Neural cell (in vitro differentiated cells): ENCODE results near the gene CHRM5. TPM values are rescaled to one million over a fixed set of nuclear protein-coding genes. Genes with fewer than 3 reads are reported as not detected.
"Not testable (repeated sequence)": the region's sequence is repeated elsewhere in the genome, so short reads cannot be mapped to it uniquely, and the experiment has no call there.

Source experiments
- H2AFZ ChIP-seq: fragments of 200-600, 300-800 bp; sonication (generic), shearing (Covaris generic); 2 replicates; pipeline ENCODE4 v1.6.0; 2014; ENCODE audit warnings: low read depth, mild to moderate bottlenecking, antibody characterized with exemption, low read length, moderate library complexity
- H3F3A ChIP-seq: fragments of 200-600 bp; shearing (Covaris generic); 2 replicates; pipeline ENCODE4 v1.6.1; 2016; ENCODE audit warnings: mild to moderate bottlenecking, moderate library complexity, mixed read lengths, antibody characterized with exemption, low read length; ENCODE audit not compliant: insufficient read depth, poor library complexity, severe bottlenecking
- H3K27ac ChIP-seq: fragments of 200-600, 300-800 bp; sonication (generic), shearing (Covaris generic); 2 replicates; pipeline ENCODE4 v1.5.1; 2014; ENCODE audit warnings: mild to moderate bottlenecking, low read length, moderate library complexity
- H3K27me3 ChIP-seq: fragments of 300-800, 200-600 bp; sonication (generic), shearing (Covaris generic); 2 replicates; pipeline ENCODE4 v1.6.0; 2014; ENCODE audit warnings: mild to moderate bottlenecking, low read depth, low read length, moderate library complexity; ENCODE audit not compliant: insufficient read depth
- H3K36me3 ChIP-seq: fragments of 300-800, 200-600 bp; sonication (generic), shearing (Covaris generic); 2 replicates; pipeline ENCODE4 v1.5.1; 2014; ENCODE audit warnings: mild to moderate bottlenecking, antibody characterized with exemption, low read length, moderate library complexity; ENCODE audit not compliant: insufficient read depth
- H3K4me2 ChIP-seq: fragments of 300-800, 200-600 bp; sonication (generic), shearing (Covaris generic); 2 replicates; pipeline ENCODE4 v1.6.0; 2014; ENCODE audit warnings: mild to moderate bottlenecking, low read length
- H3K4me3 ChIP-seq: fragments of 300-800, 200-600 bp; sonication (generic), shearing (Covaris generic); 2 replicates; pipeline ENCODE4 v1.5.1; 2014; ENCODE audit warnings: mild to moderate bottlenecking, low read length, moderate library complexity
- H3K79me2 ChIP-seq: fragments of 200-600 bp; shearing (Covaris generic); replicated peaks from 2 replicates; pipeline ENCODE4 v1.6.0; 2014; ENCODE audit warnings: mild to moderate bottlenecking, low read length, moderate library complexity; ENCODE audit not compliant: insufficient read depth
- H3K9ac ChIP-seq: fragments of 300-800, 200-600 bp; sonication (generic), shearing (Covaris generic); 2 replicates; pipeline ENCODE4 v1.6.1; 2016; ENCODE audit warnings: mild to moderate bottlenecking, low read length, mixed read lengths
- H3K9me2 ChIP-seq: fragments of 200-600 bp; shearing (Covaris generic); 2 replicates; pipeline ENCODE4 v1.6.1; 2016; ENCODE audit warnings: mild to moderate bottlenecking, low read length, mixed read lengths; ENCODE audit not compliant: insufficient read depth
- H3K9me3 ChIP-seq: fragments of 200-600, 300-800 bp; sonication (generic), shearing (Covaris generic); 2 replicates; pipeline ENCODE4 v1.6.1; 2016; ENCODE audit warnings: mild to moderate bottlenecking, mixed run types, low read length, moderate library complexity, mixed read lengths
- H4K20me1 ChIP-seq: fragments of 200-600 bp; shearing (Covaris generic); 2 replicates; pipeline ENCODE4 v1.6.1; 2016; ENCODE audit warnings: mild to moderate bottlenecking, mixed run types; ENCODE audit not compliant: insufficient read depth
- CTCF ChIP-seq: fragments of 450-650 bp; IDR thresholded peaks from 2 replicates; pipeline ENCODE4 v1.5.1; 2014; ENCODE audit warnings: antibody characterized with exemption, mild to moderate bottlenecking, moderate library complexity; ENCODE audit not compliant: poor library complexity, severe bottlenecking
- EP300 ChIP-seq: fragments of 450-650 bp; conservative IDR thresholded peaks from 2 replicates; pipeline ENCODE4 v1.6.1; 2014; ENCODE audit warnings: antibody characterized with exemption, mild to moderate bottlenecking, moderate library complexity; ENCODE audit not compliant: poor library complexity, severe bottlenecking
- EZH2 ChIP-seq: fragments of 200-600, 300-800 bp; shearing (Covaris generic), sonication (generic); IDR thresholded peaks from 2 replicates; pipeline ENCODE4 v1.6.1; 2014; ENCODE audit warnings: antibody characterized with exemption, low read length, borderline replicate concordance, mild to moderate bottlenecking; ENCODE audit not compliant: insufficient read depth, poor library complexity, severe bottlenecking
- MXI1 ChIP-seq: fragments of 450-650 bp; conservative IDR thresholded peaks from 2 replicates; pipeline ENCODE4 v1.6.1; 2014; ENCODE audit warnings: antibody characterized with exemption, mild to moderate bottlenecking; ENCODE audit not compliant: poor library complexity, severe bottlenecking
- POLR2AphosphoS5 ChIP-seq: IDR thresholded peaks from 2 replicates; pipeline ENCODE4 v1.6.1; 2012
- RAD21 ChIP-seq: fragments of 450-650 bp; conservative IDR thresholded peaks from 2 replicates; pipeline ENCODE4 v1.6.1; 2014; ENCODE audit warnings: antibody characterized with exemption, mild to moderate bottlenecking, moderate library complexity
- REST ChIP-seq: IDR thresholded peaks from 2 replicates; pipeline ENCODE4 v1.6.1; 2012; ENCODE audit warnings: borderline replicate concordance
- SMC3 ChIP-seq: fragments of 450-650 bp; conservative IDR thresholded peaks from 2 replicates; pipeline ENCODE4 v1.6.1; 2014; ENCODE audit warnings: antibody characterized with exemption, mild to moderate bottlenecking, moderate library complexity; ENCODE audit not compliant: poor library complexity
- TAF1 ChIP-seq: IDR thresholded peaks from 2 replicates; pipeline ENCODE4 v1.6.1; 2012; ENCODE audit warnings: low read depth
- polyA plus RNA-seq: library from polyadenylated mRNA; depleted of rRNA; stranded (reverse); fragments of >200 nt; gene quantifications from 2 replicates; pipeline ENCODE4 v1.2.3, GENCODE V29; 2014

Gene CHRM5
- polyA plus RNA-seq, 1 donor from 2014 or later, result 3.9 TPM

- Histone ChIP-seq H4K20me1 (no peaks in the 10 kb centered on the region), H3K9ac (no peak overlapping the region), H3F3A (no peaks in the 10 kb centered on the region), H3K4me2 (no peak overlapping the region), H3K36me3 (no peaks in the 10 kb centered on the region), H3K27ac (no peak overlapping the region), H3K27me3 (no peaks in the 10 kb centered on the region), H3K9me2 (no peaks in the 10 kb centered on the region), H3K79me2 (no peaks in the 10 kb centered on the region), H3K4me3 (no peak overlapping the region), H3K9me3 (peaks cover 4% of the 10 kb centered on the region), H2AFZ (no peak overlapping the region)
- TF ChIP-seq EP300, result no peak
- no peak for TF ChIP-seq TAF1
- no peak for TF ChIP-seq MXI1
- no peak for TF ChIP-seq POLR2AphosphoS5
- TF ChIP-seq RAD21, result no peak
- TF ChIP-seq SMC3, result no peak
- no peak for TF ChIP-seq EZH2
- TF ChIP-seq CTCF, result no peak
- no peak for TF ChIP-seq REST
These were observed 46.3 kb downstream of the CHRM5 start for GRCh38 chr15:34014556-34014955.

GRCh38 chr15:34018021-34018645 is 49.8 kb downstream of the CHRM5 start:
- Histone ChIP-seq H3K9me2 (no peaks in the 10 kb centered on the region), H3K4me2 (no peak overlapping the region), H3K36me3 (no peaks in the 10 kb centered on the region), H4K20me1 (no peaks in the 10 kb centered on the region), H3F3A (no peaks in the 10 kb centered on the region), H3K9ac (no peak overlapping the region), H2AFZ (no peak overlapping the region), H3K27me3 (no peaks in the 10 kb centered on the region), H3K4me3 (no peak overlapping the region), H3K9me3 (peaks cover 4% of the 10 kb centered on the region), H3K27ac (no peak overlapping the region), H3K79me2 (no peaks in the 10 kb centered on the region)
- TF ChIP-seq MXI1, result no peak

GRCh38 chr15:34018738-34019137 is 50.4 kb downstream of the CHRM5 start:
- H3K27ac ChIP-seq, H2AFZ ChIP-seq: not testable (repeated sequence)

More at GRCh38 chr15:34018738-34019137, 50.4 kb downstream of the CHRM5 start:
- H3K4me2 ChIP-seq, H3K9me2 ChIP-seq, H4K20me1 ChIP-seq, H3F3A ChIP-seq, H3K79me2 ChIP-seq, H3K27me3 ChIP-seq, H3K36me3 ChIP-seq, H3K4me3 ChIP-seq, H3K9ac ChIP-seq, H3K9me3 ChIP-seq: not testable (repeated sequence)
